ENCODE results near the gene COL23A1. TPM values are rescaled to one million over a fixed set of nuclear protein-coding genes. Genes with fewer than 3 reads are reported as not detected.
A peak's percentile ranks its signal among the peaks of the same experiment; 100 is the strongest.

Gene COL23A1
- total RNA-seq, 1 experiment from 2014 or later: 15.0 TPM

- no peaks in the 10 kb centered on the region for H3K27me3 Mint-ChIP-seq (ENCODE audit: low read depth)
- peaks cover 20% of the 10 kb centered on the region for H3K4me1 Mint-ChIP-seq
- ATAC-seq (peak; percentile 57; the same call in 1 of the 2 replicates), DNase-seq (ENCODE audit: low spot score) (peak; percentile 11)
- H3K36me3 Mint-ChIP-seq: no peaks in the 10 kb centered on the region
- no peaks in the 10 kb centered on the region for H3K9me3 Mint-ChIP-seq
- no peak overlapping the region for H3K27ac Mint-ChIP-seq
- H3K4me3 Mint-ChIP-seq: no peak overlapping the region
- ChIA-PET CTCF (interaction anchor here (0.8 kb wide), 1 partner anchor 124 kb away, joined by 3 read pairs; no protein-coding TSS in a partner anchor), POLR2A (no interaction called here)
- TF ChIP-seq USF1 (CRISPR knock-in tag; IDR thresholded peaks at IDR 0.05) (no peak), IRF1 (CRISPR knock-in tag; IDR thresholded peaks at IDR 0.05) (no peak), SMAD4 (CRISPR knock-in tag; IDR thresholded peaks at IDR 0.05) (no peak), ZNF671 (CRISPR knock-in tag; IDR thresholded peaks at IDR 0.05) (no peak), ZBTB21 (CRISPR knock-in tag; IDR thresholded peaks at IDR 0.05; ENCODE audit: borderline replicate concordance) (no peak), ZNF425 (CRISPR knock-in tag; conservative IDR thresholded peaks at IDR 0.05) (no peak), MLX (CRISPR knock-in tag; IDR thresholded peaks at IDR 0.05) (no peak), ESRRA (CRISPR knock-in tag; IDR thresholded peaks at IDR 0.05; ENCODE audit: borderline replicate concordance) (no peak), TEAD4 (CRISPR knock-in tag; IDR thresholded peaks at IDR 0.05) (no peak), ZSCAN18 (CRISPR knock-in tag; IDR thresholded peaks at IDR 0.05) (no peak), PREB (CRISPR knock-in tag; IDR thresholded peaks at IDR 0.05; ENCODE audit: borderline replicate concordance) (no peak), ARID4B (CRISPR knock-in tag; IDR thresholded peaks at IDR 0.05; ENCODE audit: borderline replicate concordance) (no peak), JAZF1 (CRISPR knock-in tag; IDR thresholded peaks at IDR 0.05) (no peak), TCF7 (CRISPR knock-in tag; IDR thresholded peaks at IDR 0.05; ENCODE audit: low read depth) (no peak), SP1 (CRISPR knock-in tag; conservative IDR thresholded peaks at IDR 0.05) (no peak), MXD4 (CRISPR knock-in tag; IDR thresholded peaks at IDR 0.05; ENCODE audit: borderline replicate concordance) (no peak), AR (CRISPR knock-in tag; IDR thresholded peaks at IDR 0.05) (no peak), NFATC4 (CRISPR knock-in tag; IDR thresholded peaks at IDR 0.05) (no peak), AFF4 (CRISPR knock-in tag; IDR thresholded peaks at IDR 0.05; ENCODE audit: borderline replicate concordance) (no peak)
Measured at GRCh38 chr5:178336889-178337288, 253.3 kb downstream of the COL23A1 start.
